Tibial artery (tissue), 4 donors: Measurements from ENCODE around the gene THAP2.

Experiments used
- DNase-seq, 2 donors: peaks; one replicate each; pipeline ENCODE4 v3.0.0-alpha.2; 2019
- H3K27ac ChIP-seq, 2 donors: fragments of 200-600 bp; sonication (generic) in 1 of 2; 1 replicate in 1 of 2; 2 replicates in 1 of 2; pipeline ENCODE4 v1.5.1; 2018 to 2019; ENCODE audit warnings: mild to moderate bottlenecking in 1 of 2
- H3K27me3 ChIP-seq, 2 donors: fragments of 200-600 bp; sonication (generic) in 1 of 2; one replicate each; pipeline versions ENCODE4 v1.5.1 to v1.6.0; 2016 to 2019
- H3K36me3 ChIP-seq, 3 donors: fragments of 200-600 bp; sonication (generic) in 2 of 3; one replicate each; pipeline ENCODE4 v1.5.1; 2016 to 2019; ENCODE audit warnings: mild to moderate bottlenecking in 2 of 3
- H3K4me1 ChIP-seq, 4 donors: fragments of 200-600 bp; sonication (generic) in 2 of 4; 1 replicate in 3 of 4; 2 replicates in 1 of 4; pipeline ENCODE4 v1.5.1; 2016 to 2019
- H3K4me3 ChIP-seq, 2 donors: fragments of 200-600 bp; sonication (generic) in 1 of 2; 1 replicate in 1 of 2; 2 replicates in 1 of 2; pipeline ENCODE4 v1.5.1; 2018 to 2019; ENCODE audit warnings: mild to moderate bottlenecking in 2 of 2
- H3K9me3 ChIP-seq, 3 donors: fragments of 200-600 bp; sonication (generic) in 1 of 3; one replicate each; pipeline ENCODE4 v1.5.1; 2016 to 2019
- intact Hi-C: fragments of 100-400 bp; cut with DNase I; formaldehyde crosslinking; loops from one replicate; pipeline ENCODE4 v1.15.0; 2023; ENCODE audit warnings: low total_unique reads
- TF ChIP-seq, protein P1 (sequence below), 2 experiments: fragments of 200-600 bp in 1 of 2; fragments of 450-650 bp in 1 of 2; IDR thresholded peaks; one replicate each; pipeline ENCODE4 v1.5.1; 2017 to 2019; ENCODE audit warnings: antibody characterized with exemption in 2 of 2, mild to moderate bottlenecking in 1 of 2, moderate library complexity in 1 of 2

The THAP2 gene

DNA sequence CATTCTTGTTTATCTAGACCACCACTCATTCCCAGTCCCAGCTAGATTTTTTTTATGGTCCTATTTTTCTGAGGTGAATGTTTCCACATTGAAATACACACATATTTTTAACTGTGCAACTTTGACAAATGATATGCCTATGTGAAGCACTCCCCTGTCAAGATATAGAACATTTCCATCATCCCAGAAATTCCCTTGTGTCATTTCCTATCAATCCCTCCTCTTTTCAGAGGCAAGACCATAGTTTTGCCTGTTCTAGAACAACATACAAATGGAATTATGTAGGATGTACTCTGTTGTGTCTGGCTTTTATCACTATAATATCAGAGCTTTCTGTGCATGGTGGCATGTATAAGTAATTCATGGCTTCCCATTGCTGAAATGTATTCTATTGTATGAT is 54.5 kb downstream of the THAP2 start:
- Histone ChIP-seq H3K4me3 (no peak overlapping the region), H3K4me1 (no peaks in the 10 kb centered on the region), H3K27ac (no peak overlapping the region), H3K9me3 (peaks cover 0 to 17% (median 11%) of the 10 kb centered on the region in 3 donors), H3K36me3 (no peaks in the 10 kb centered on the region), H3K27me3 (no peaks in the 10 kb centered on the region)
- DNase-seq = no peak
- intact Hi-C loops = no loop called here
- TF ChIP-seq, protein P1, sequence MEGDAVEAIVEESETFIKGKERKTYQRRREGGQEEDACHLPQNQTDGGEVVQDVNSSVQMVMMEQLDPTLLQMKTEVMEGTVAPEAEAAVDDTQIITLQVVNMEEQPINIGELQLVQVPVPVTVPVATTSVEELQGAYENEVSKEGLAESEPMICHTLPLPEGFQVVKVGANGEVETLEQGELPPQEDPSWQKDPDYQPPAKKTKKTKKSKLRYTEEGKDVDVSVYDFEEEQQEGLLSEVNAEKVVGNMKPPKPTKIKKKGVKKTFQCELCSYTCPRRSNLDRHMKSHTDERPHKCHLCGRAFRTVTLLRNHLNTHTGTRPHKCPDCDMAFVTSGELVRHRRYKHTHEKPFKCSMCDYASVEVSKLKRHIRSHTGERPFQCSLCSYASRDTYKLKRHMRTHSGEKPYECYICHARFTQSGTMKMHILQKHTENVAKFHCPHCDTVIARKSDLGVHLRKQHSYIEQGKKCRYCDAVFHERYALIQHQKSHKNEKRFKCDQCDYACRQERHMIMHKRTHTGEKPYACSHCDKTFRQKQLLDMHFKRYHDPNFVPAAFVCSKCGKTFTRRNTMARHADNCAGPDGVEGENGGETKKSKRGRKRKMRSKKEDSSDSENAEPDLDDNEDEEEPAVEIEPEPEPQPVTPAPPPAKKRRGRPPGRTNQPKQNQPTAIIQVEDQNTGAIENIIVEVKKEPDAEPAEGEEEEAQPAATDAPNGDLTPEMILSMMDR (IDR thresholded peaks at IDR 0.05) = no peak

DNA sequence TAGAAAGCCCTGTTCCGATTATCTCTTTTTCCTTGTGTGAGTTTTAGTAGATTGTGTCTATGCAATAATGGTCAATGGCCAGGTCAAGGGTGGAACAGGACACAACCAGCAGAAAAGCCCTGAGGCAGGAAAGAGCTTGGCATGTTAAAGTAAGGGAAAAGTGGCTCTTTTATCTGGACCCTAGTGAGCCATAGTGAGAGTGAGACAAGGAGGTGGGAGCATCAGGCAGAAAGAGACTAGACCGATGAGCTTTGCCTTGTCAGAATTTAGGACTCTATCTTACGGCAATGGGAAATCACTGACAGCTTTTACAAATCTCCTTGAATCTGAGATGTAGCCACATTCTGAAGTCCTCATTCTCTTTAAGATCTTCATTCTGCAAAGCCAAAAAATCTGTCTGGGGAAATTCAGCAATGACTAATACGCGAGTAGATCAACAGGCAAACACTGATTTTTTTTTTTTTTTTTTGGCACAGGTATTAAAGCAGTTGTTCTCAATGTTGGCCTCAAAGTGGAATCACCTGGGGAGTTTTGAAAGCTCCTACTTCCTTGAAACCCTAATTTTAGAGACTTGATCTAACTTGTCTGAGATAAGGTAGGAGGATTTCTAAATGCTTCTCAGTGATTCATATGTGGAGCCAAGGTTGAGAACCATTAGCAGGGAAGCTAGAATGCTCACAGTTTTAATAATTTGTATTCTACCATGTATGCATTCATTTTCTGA is 55.7 kb downstream of the THAP2 start:
- H3K4me1 ChIP-seq = no peaks in the 10 kb centered on the region
- no peak for DNase-seq
- intact Hi-C loops = no loop called here
- TF ChIP-seq, protein P1 (IDR thresholded peaks at IDR 0.05) = no peak
- no peak overlapping the region for H3K4me3 ChIP-seq
- no peak overlapping the region for H3K27ac ChIP-seq
- no peaks in the 10 kb centered on the region for H3K27me3 ChIP-seq
- no peaks in the 10 kb centered on the region for H3K36me3 ChIP-seq
- H3K9me3 ChIP-seq = peaks cover 0 to 9% (median 2%) of the 10 kb centered on the region in 3 donors

DNA sequence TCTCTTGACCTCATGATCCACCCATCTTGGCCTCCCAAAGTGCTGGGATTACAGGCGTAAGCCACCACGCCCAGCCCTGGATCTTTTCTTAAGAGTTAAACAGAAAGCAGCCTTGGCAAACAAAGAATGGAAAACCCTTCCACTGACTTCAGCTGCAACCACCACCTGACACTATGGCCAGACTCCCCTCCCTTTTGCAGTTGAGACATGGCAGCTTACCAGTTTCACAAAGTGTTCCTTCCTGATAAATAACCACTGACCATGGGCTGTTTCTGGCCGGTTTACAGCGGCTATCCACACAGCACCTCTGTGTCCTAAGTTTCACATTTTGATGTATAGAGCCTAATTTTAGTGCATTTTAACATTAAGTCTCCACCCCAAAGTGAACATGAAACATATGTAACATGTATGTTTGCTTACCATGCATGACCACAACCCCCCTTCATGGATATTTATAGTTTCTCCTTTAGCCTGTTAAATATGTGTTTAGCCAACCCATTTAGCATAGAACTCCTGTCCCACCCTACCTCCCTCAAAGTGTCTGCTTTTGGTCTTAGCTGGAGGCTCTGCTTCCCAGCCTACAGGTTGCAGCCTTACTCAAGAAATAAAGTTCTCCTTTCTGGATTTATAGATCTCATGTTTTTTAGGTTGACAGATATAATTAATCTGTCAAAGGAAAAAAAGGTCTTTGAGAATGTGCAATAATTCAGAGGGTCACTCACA is 57.8 kb downstream of the THAP2 start:
- Histone ChIP-seq H3K4me1 (no peaks in the 10 kb centered on the region), H3K9me3 (no peaks in the 10 kb centered on the region), H3K27me3 (no peaks in the 10 kb centered on the region), H3K4me3 (no peak overlapping the region), H3K27ac (no peak overlapping the region), H3K36me3 (no peaks in the 10 kb centered on the region)
- TF ChIP-seq, protein P1 (IDR thresholded peaks at IDR 0.05) = no peak
- no peak for DNase-seq
- intact Hi-C loops = no loop called here

DNA sequence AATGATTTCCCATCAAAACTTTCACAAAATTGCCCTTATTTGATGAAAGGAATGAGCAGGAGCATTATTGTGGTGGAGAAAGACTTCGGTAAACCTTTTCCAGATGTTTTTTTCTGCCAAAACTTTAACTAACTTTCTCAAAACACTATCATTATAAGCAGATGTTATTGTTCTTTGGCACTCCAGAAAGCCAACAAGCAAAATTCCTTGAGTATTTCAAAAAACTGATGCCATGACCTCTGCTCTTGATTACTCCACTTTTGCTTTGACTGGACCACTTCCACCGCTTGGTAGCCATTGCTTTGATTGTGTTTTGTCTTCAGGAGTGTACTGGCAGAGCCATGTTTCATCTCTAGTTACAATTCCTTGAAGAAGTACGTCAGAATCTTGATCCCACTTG is 60.9 kb downstream of the THAP2 start:
- TF ChIP-seq, protein P1 (IDR thresholded peaks at IDR 0.05) = no peak
- no peaks in the 10 kb centered on the region for H3K4me1 ChIP-seq
- DNase-seq = no peak
- H3K27me3 ChIP-seq = no peaks in the 10 kb centered on the region
- no peaks in the 10 kb centered on the region for H3K9me3 ChIP-seq
- no peaks in the 10 kb centered on the region for H3K36me3 ChIP-seq
- no peak overlapping the region for H3K4me3 ChIP-seq
- no peak overlapping the region for H3K27ac ChIP-seq
- intact Hi-C loops = no loop called here

DNA sequence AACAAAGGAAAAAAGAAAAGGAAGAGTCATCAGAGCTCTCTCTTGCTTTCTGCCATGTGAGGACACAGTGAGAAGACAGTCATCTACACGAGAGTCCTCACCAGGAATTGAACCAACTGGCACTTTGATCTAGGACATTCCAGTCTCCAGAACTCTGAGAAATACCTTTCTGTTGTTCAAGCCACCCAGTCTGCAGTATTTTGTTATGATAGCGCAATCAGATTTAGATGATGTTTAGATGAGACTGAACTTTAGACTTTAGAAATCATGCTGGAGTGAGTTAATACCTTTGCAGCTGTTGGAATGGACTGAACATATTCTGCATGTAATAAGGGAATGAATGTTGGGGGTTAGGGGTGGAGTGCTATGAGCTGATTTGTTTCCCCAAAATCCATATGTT is 62.4 kb downstream of the THAP2 start:
- TF ChIP-seq, protein P1 (IDR thresholded peaks at IDR 0.05) = no peak
- H3K9me3 ChIP-seq = no peaks in the 10 kb centered on the region
- no peaks in the 10 kb centered on the region for H3K4me1 ChIP-seq
- no peak overlapping the region for H3K4me3 ChIP-seq
- H3K27me3 ChIP-seq = no peaks in the 10 kb centered on the region
- intact Hi-C loops = no loop called here
- H3K27ac ChIP-seq = no peak overlapping the region
- no peak for DNase-seq
- no peaks in the 10 kb centered on the region for H3K36me3 ChIP-seq
